Activated T-helper 17 cell treated with anti-CD3 and anti-CD28 coated beads, Interleukin-2, amount 50 U/mL, for 72 hours (primary cell): Measurements from ENCODE around the gene RBKS. TPM values are rescaled to one million over a fixed set of nuclear protein-coding genes. Genes with fewer than 3 reads are reported as not detected.
A peak's percentile ranks its signal among the peaks of the same experiment; 100 is the strongest.

Source experiments
- ATAC-seq: fragments of 150-1000 bp; cut with Tn5 transposase; replicated peaks from 2 replicates; pipeline ENCODE4 v1.10.0; 2021; ENCODE audit warnings: mild to moderate bottlenecking, moderate library complexity
- H3K27ac Mint-ChIP-seq: one replicate; pipeline ENCODE4 v1.8.0; 2022; ENCODE audit warnings: mixed read lengths
- H3K27me3 Mint-ChIP-seq: one replicate; pipeline ENCODE4 v1.8.0; 2022; ENCODE audit warnings: mixed read lengths
- H3K36me3 Mint-ChIP-seq: one replicate; pipeline ENCODE4 v1.8.0; 2022; ENCODE audit warnings: low read depth, mild to moderate bottlenecking, mixed read lengths
- H3K4me1 Mint-ChIP-seq: one replicate; pipeline ENCODE4 v1.8.0; 2022; ENCODE audit warnings: mixed read lengths
- H3K4me3 Mint-ChIP-seq: one replicate; pipeline ENCODE4 v1.8.0; 2022; ENCODE audit warnings: mild to moderate bottlenecking, mixed read lengths
- H3K9me3 Mint-ChIP-seq: one replicate; pipeline ENCODE4 v1.8.0; 2022; ENCODE audit warnings: mixed read lengths
- total RNA-seq, 2 donors: library from RNA; stranded (reverse); gene quantifications; one replicate each; pipeline ENCODE4 v1.2.3, GENCODE V29; 2022

Gene RBKS
- total RNA-seq, 2 donors from 2014 or later = 7.7 to 10.0 TPM

DNA sequence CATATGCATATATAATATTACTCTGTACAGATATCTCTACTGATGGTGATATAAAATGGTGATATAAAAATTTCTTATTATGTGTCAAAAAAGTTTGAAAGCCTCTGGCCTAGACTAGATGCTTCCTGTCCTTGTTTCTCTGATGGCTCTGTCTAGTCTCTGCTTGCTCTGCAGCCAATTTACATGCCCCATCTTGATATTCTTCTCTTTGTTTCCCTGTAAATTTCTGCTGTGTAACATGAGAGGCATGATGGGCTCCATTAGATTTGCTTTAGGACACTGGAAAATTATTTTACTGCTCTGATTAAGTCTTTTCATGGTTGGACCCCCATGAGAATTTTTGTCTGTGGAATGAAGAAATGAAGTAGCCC lies 24.6 kb upstream of the RBKS start:
- H3K4me1 Mint-ChIP-seq = peaks cover 10% of the 10 kb centered on the region
- H3K27me3 Mint-ChIP-seq = no peaks in the 10 kb centered on the region
- no peaks in the 10 kb centered on the region for H3K36me3 Mint-ChIP-seq
- no peak overlapping the region for H3K4me3 Mint-ChIP-seq
- no peaks in the 10 kb centered on the region for H3K9me3 Mint-ChIP-seq
- ATAC-seq = peak; percentile 24
- no peak overlapping the region for H3K27ac Mint-ChIP-seq

DNA sequence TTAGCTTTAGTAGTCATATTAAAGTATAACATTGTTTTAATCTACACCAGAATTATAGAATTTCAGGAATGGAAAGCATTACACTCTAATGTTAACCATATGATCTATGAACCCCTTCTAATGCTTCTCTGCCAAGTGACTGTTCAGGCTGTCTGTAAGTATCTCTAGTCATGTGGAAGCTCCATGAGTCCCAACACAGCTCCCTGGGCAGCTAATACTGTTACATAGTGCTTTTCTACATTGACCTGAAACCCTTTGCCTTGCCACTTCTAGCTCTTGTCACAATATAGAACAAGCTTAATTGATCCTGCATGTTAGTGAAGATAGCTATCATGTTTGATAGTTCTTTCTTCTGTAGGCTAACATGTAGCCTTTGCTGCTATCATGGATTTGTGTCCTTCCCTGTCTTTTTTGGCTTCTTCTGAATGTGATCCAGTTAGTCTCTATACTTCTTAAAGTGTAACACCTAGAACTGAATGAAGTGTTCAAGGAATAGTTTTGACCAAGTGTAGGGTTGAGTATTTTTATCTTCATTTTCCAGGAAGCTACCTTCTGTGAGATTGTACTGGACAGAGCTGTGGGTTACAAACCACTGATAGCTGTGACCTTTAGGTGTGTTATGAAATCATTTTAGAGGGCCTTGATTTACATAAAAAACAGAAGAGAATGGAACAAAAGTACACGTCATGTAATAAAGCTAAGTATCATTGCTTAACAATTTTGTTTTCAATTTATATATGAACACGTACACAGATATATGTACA lies 24.0 kb upstream of the RBKS start:
- no peaks in the 10 kb centered on the region for H3K27me3 Mint-ChIP-seq
- H3K4me1 Mint-ChIP-seq = peaks cover 10% of the 10 kb centered on the region
- no peak overlapping the region for H3K27ac Mint-ChIP-seq
- peak; percentile 89 for ATAC-seq
- H3K9me3 Mint-ChIP-seq = no peaks in the 10 kb centered on the region
- no peaks in the 10 kb centered on the region for H3K36me3 Mint-ChIP-seq
- no peak overlapping the region for H3K4me3 Mint-ChIP-seq

DNA sequence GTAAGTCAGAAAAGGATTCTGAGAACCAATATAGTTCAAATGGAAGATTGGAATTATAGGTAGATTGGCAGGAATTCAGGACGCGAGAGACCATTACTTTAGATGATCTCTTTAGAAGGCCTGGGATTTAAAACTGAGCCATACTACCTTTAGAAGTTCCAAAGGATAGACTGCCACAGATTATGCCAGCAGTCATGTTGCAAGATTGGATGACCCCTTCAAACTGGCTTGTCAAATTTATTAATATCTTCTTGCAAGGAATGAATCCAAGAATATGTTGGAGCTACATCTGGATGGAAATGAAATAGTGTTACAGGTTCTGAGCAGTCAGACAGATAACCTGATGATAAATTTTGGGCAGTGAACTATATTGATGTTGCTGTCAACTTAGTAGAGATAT lies 22.3 kb upstream of the RBKS start:
- Mint-ChIP-seq H3K27me3 (no peaks in the 10 kb centered on the region), H3K9me3 (no peaks in the 10 kb centered on the region), H3K36me3 (peaks cover 10% of the 10 kb centered on the region), H3K4me3 (no peak overlapping the region), H3K27ac (no peak overlapping the region), H3K4me1 (peaks cover 18% of the 10 kb centered on the region)
- ATAC-seq = no peak

DNA sequence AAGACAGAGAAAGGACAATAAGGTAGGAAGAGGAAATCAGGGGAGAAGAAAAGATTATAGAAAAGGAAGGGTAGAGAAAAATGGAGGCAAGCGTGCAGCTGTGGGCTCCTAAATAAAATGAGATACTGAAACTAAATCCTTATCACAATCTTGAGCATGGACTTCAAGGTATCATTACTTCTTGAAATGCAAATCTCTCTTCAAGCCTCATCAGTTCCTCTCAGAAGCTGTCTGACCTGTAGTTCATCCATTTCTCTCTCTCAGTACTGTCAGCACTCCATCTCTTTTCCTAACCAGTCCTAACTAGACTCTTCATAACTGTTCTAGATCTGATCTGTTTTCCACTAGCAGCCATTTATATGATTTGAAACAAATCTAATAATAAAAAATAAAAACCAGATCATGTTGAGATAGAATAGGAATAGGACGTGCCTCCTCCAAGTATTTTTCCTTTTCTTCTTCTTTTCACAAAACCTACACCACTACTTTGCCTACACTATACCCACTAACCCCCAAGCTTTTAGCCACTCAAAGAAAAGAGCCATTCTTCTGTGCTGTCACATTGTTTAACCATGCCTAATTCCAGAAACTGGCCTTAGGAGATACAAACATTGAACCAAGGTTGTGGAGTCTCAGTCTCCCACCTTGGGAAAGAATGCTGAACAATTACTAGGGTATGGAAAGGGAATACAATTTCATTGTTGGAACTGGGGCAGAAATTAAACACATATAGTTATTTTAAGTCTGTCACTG lies 21.4 kb upstream of the RBKS start:
- H3K9me3 Mint-ChIP-seq = no peaks in the 10 kb centered on the region
- H3K4me3 Mint-ChIP-seq = no peak overlapping the region
- no peaks in the 10 kb centered on the region for H3K27me3 Mint-ChIP-seq
- H3K36me3 Mint-ChIP-seq = peaks cover 19% of the 10 kb centered on the region
- peaks cover 21% of the 10 kb centered on the region for H3K4me1 Mint-ChIP-seq
- H3K27ac Mint-ChIP-seq = no peak overlapping the region
- ATAC-seq = no peak

DNA sequence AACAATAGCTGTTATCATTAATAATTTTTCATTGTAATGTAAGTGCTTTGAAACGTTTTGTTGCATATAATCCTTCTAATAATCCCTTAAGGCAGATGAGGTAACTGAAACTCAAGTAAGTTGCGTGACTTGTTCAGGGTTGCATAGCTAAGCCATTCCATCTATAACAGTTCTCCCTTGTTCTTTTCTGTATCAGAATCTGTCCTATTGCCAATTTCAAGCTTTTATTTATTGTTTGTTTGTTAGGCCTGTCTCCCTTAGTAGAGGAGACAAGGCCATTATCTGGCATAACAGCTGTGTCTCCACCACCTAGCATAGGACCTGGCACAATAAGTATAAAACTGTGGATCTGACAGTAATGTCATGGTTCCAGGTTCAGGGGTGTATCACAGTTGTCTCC lies 19.7 kb upstream of the RBKS start:
- no peaks in the 10 kb centered on the region for H3K27me3 Mint-ChIP-seq
- H3K9me3 Mint-ChIP-seq = no peaks in the 10 kb centered on the region
- no peak for ATAC-seq
- H3K4me3 Mint-ChIP-seq = no peak overlapping the region
- H3K36me3 Mint-ChIP-seq = peaks cover 25% of the 10 kb centered on the region
- no peak overlapping the region for H3K27ac Mint-ChIP-seq
- H3K4me1 Mint-ChIP-seq = peaks cover 29% of the 10 kb centered on the region

DNA sequence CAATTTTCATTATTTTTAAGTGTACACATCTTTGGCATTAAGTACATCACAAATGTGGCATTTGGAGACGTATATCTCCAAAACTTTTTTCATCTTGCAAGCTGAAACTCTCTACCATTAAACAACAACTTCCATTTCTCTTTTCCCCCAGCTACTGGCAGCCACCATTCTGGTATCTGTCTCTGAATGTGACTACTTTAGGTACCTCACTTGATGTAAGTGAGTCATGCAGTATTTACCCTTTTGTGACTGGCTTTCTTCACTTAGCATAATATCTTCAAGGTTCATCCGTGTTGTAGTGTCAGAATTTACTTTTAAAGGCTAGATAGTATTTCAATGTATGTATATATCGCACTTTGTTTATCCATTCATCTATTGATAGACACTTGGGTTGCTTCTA lies 17.4 kb upstream of the RBKS start:
- Mint-ChIP-seq H3K4me3 (peak overlapping the region; percentile 3), H3K4me1 (peaks cover 37% of the 10 kb centered on the region), H3K9me3 (no peaks in the 10 kb centered on the region), H3K27ac (peak overlapping the region; percentile 4), H3K36me3 (peaks cover 48% of the 10 kb centered on the region), H3K27me3 (no peaks in the 10 kb centered on the region)
- peak; percentile 95 for ATAC-seq

DNA sequence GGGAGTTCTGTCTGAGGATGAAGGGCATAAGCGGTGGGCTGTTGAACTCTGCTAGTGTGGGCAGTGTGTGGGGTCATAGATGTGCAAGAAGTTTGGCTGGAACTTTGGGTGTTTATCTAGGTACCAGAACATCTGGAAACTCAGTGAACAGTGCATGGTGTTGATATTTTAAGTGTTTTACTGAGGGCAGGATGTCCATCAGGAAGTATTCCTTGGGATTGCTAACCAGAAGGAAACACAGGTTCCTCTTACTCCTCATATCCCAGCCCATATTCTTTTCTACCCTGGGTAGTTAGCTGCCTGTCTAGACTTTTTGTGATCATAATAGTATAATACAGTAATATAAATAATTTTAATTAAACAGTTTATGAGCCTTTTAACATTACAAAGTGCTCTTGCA lies 15.9 kb upstream of the RBKS start:
- Mint-ChIP-seq H3K4me1 (peaks cover 38% of the 10 kb centered on the region), H3K27me3 (no peaks in the 10 kb centered on the region), H3K27ac (no peak overlapping the region), H3K9me3 (no peaks in the 10 kb centered on the region), H3K4me3 (no peak overlapping the region), H3K36me3 (peaks cover 56% of the 10 kb centered on the region)
- no peak for ATAC-seq

DNA sequence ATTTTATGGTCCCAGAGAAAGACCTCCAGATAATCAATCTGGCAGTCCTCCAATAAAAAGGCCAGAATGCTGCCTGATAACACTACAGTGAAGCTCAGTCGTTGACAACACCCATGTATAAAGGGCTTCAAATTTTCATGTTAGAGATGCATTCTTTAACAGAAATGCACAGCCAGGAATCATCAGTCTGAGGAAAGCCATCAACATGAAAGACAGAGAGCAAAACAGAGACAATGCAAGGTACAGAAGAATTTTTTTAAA lies 14.1 kb upstream of the RBKS start:
- no peaks in the 10 kb centered on the region for H3K9me3 Mint-ChIP-seq
- no peak overlapping the region for H3K4me3 Mint-ChIP-seq
- H3K27me3 Mint-ChIP-seq = no peaks in the 10 kb centered on the region
- peak overlapping the region; percentile 14 for H3K27ac Mint-ChIP-seq
- peaks cover 35% of the 10 kb centered on the region for H3K4me1 Mint-ChIP-seq
- ATAC-seq = no peak
- peaks cover 71% of the 10 kb centered on the region for H3K36me3 Mint-ChIP-seq

DNA sequence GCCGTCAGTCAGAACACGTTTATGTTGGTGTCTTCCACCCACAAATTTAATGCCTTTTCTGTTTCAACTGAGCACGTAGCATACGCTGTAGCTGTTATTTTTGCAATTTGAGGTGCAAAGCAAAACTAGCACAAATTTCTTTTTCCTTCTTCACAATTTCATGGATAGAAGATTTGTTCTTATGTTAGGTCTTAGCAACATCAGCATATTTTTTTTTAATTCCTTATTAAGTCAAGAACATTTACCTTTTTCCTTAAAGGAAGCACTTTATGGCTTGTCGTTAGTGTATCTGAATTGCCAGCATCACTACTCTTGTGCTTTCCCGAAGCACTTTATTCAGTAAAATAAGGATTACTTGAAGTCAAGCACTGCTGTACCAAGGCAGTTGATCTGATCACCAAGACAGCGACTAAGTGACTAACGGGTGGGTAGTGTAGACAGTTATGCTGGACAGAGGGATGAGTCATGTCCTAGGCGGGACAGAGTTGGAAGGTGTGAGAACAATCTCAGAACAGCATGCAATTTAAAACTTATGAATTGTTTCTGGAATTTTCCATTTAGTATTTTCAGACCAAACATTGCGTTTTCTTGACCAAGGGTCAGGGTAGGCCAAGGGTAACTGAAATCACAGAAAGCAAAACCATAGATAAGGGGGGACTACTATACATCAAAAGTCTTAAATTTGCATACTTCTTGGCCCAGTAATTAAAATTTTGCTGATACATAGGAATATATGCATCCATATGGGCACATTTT lies 13.6 kb upstream of the RBKS start:
- no peaks in the 10 kb centered on the region for H3K9me3 Mint-ChIP-seq
- peak overlapping the region; percentile 70 for H3K27ac Mint-ChIP-seq
- H3K4me3 Mint-ChIP-seq = peak overlapping the region; percentile 64
- no peaks in the 10 kb centered on the region for H3K27me3 Mint-ChIP-seq
- peaks cover 76% of the 10 kb centered on the region for H3K36me3 Mint-ChIP-seq
- H3K4me1 Mint-ChIP-seq = peaks cover 35% of the 10 kb centered on the region
- ATAC-seq = peak; percentile 43

DNA sequence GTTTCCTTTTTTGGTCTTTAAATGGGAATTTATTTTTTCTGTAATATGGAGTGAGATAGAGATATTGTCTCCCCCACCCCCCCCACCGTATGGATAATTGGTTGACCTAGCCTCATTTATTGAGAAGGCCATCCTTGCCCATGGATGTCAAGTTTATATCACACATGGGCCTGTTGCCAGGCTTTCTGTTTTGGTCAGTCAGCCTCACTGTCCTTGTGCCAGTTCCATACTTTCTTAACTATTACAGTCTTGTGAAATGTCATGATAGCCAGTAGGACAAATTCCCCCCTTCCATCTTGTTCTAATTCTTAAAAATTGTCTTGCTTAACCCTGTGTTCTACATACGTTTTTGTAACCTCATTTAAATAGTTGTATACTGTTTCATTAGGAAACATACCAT lies 12.8 kb upstream of the RBKS start:
- ATAC-seq = no peak
- Mint-ChIP-seq H3K27ac (peak overlapping the region; percentile 70), H3K27me3 (no peaks in the 10 kb centered on the region), H3K4me3 (peak overlapping the region; percentile 64), H3K9me3 (no peaks in the 10 kb centered on the region), H3K4me1 (peaks cover 38% of the 10 kb centered on the region), H3K36me3 (peaks cover 79% of the 10 kb centered on the region)

DNA sequence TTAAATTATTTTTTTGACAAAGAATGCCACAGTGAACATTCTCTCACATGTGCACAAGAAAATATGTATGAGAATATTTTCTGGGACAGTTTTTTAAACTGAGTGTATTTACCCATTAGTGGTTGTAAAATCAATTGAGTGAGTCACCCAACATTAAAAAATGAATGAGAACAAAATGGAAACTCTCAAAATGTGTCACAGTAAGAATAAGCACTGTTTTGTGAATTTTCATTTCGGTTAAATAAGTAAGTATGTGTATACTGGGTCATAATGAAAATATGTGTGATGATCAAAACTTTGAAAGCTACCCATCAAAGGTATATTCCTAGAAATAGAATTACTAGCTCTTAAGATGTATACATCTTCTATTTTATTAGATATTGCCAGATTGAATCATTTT lies 11.9 kb upstream of the RBKS start:
- peak; percentile 85 for ATAC-seq
- H3K27me3 Mint-ChIP-seq = no peaks in the 10 kb centered on the region
- peaks cover 41% of the 10 kb centered on the region for H3K4me1 Mint-ChIP-seq
- peaks cover 79% of the 10 kb centered on the region for H3K36me3 Mint-ChIP-seq
- H3K27ac Mint-ChIP-seq = peak overlapping the region; percentile 70
- no peaks in the 10 kb centered on the region for H3K9me3 Mint-ChIP-seq
- peak overlapping the region; percentile 64 for H3K4me3 Mint-ChIP-seq

DNA sequence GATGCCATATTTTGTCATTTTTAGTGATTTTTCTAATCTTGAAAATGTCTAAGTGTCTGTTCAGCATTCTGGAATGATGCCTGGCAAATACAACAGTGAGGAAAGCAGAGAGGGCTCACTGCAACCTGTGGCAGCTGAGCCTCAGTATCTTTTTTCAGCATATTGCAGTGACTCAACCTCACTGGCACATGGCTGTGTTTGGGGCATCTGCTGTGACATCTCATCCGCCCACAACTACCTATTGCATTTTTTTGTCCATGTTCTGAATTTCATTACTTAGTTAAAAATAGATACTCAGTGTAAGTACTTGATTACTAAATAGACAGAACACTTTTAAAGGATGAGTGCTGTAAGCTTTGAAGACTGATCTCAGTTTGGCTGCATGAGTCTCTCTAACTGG lies 11.0 kb upstream of the RBKS start:
- Mint-ChIP-seq H3K4me3 (peak overlapping the region; percentile 64), H3K4me1 (peaks cover 43% of the 10 kb centered on the region), H3K27ac (peak overlapping the region; percentile 70), H3K36me3 (peaks cover 80% of the 10 kb centered on the region), H3K9me3 (no peaks in the 10 kb centered on the region), H3K27me3 (no peaks in the 10 kb centered on the region)
- ATAC-seq = peak; percentile 76

DNA sequence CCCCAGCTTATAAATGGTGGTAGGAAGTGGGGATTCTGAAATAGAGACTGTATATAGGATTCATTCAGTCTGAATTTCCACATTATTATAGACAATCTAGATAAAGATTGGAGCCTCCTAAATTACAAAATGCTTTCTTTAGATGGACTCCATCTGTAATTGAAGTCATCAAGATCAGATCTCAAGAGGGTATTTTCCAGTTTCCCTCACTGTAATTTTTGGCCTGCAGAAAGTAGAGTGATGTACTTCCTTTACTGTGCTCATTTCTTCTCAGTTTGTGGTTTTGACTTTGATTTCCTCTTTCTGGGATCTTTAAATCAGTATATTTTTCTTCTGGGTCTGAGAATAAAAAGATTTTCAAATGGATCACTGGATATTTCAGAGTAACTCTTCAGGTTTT lies 7.5 kb upstream of the RBKS start:
- Mint-ChIP-seq H3K27me3 (no peaks in the 10 kb centered on the region), H3K4me3 (peak overlapping the region; percentile 36), H3K9me3 (no peaks in the 10 kb centered on the region), H3K36me3 (peaks cover 80% of the 10 kb centered on the region), H3K4me1 (peaks cover 44% of the 10 kb centered on the region), H3K27ac (peak overlapping the region; percentile 35)
- no peak for ATAC-seq

DNA sequence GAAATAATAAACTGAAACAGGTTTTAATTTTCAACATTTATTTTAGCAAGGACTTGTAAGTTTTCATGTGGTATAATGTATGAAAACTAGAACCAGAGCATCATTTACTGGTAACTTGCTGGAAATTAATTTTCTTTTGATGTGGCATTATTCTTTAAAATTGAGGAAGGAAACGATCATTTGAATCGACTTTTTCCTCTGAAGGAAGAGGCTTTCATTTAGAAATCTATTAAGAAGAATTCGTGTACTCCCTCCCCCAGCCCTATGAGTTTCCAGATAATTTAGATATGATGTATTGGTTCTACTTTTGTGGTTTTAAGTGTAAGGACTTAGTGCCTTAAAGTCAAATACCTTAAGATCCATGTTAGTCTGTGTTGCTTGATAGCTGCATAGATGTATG lies 2.8 kb upstream of the RBKS start:
- H3K4me3 Mint-ChIP-seq = peak overlapping the region; percentile 95
- peak overlapping the region; percentile 100 for H3K27ac Mint-ChIP-seq
- H3K9me3 Mint-ChIP-seq = peaks cover 4% of the 10 kb centered on the region
- H3K4me1 Mint-ChIP-seq = peaks cover 54% of the 10 kb centered on the region
- H3K27me3 Mint-ChIP-seq = no peaks in the 10 kb centered on the region
- H3K36me3 Mint-ChIP-seq = peaks cover 76% of the 10 kb centered on the region
- no peak for ATAC-seq

DNA sequence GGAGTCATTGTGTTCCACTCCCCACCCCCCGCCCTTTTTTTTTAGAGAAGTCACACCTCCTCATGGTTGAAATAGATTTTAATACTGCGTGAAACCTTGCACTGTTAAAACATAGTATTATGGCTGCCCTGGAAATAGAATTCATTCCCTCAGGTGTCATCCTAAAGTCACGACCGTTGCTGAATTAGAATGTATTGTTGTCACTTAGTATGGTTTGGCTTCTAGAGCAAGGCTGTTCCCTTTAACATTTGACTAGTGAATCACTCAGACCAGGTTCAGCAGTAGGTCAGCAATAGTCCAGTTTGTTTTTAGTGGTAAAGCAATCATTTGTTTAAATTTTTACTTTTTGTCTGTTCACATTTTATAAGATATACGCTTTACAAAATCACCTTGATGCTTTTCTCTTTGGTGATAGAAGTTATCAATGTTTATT lies 1.5 kb upstream of the RBKS start:
- no peaks in the 10 kb centered on the region for H3K27me3 Mint-ChIP-seq
- peaks cover 4% of the 10 kb centered on the region for H3K9me3 Mint-ChIP-seq
- H3K36me3 Mint-ChIP-seq = peaks cover 62% of the 10 kb centered on the region
- peak overlapping the region; percentile 100 for H3K27ac Mint-ChIP-seq
- peak overlapping the region; percentile 95 for H3K4me3 Mint-ChIP-seq
- no peak for ATAC-seq
- H3K4me1 Mint-ChIP-seq = peaks cover 41% of the 10 kb centered on the region
